GM18526 (cell line): ENCODE data around the gene CYP27C1.

Source experiments
- POLR2A ChIP-seq: IDR thresholded peaks from 3 replicates; pipeline ENCODE4 v1.6.1; 2011; ENCODE audit not compliant: insufficient read length; ENCODE audit errors: extremely low read depth

The CYP27C1 gene

DNA sequence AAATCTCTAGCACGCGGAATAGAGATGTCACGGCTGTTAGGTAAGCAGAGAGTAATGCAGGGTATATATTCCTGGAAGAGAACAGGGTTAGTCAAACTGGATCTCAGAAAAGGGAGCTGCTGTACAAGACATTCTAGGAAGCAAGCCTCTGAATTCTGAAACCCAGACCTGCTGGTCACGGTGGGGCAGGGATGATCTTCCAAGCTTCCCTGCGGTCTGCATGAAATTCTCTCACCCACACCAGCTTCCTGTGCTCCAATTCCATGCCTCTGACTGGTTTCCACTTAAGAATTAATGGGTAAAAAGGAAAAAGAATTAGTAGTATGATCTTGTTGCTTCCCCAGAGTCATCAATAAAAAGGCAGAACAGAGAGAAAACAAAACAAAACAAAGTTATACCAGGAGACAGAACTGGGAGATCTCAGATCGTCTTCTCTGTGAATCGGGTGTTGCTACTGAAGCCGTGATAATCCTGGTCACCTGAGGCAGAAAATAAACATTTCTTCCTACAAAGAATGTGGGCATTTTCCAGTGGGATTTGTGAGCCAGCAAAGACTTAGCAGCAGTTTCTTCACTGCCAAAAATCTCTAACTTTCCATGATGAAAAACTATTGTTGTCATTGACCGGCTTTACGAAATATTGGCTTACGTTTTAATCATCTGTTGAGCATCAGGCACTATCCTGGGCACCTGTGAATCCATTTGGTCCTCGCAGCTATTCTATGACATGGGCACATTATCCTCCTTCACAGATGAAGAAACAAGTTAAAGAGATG lies 5.3 kb upstream of the CYP27C1 start:
- no peak for TF ChIP-seq POLR2A

- no peak for TF ChIP-seq POLR2A
Observed at GRCh38 chr2:127220768-127221527, 849 bp upstream of the CYP27C1 start.

GRCh38 chr2:127219171-127220070 lies 678 bp downstream of the CYP27C1 start:
- TF ChIP-seq POLR2A = no peak

GRCh38 chr2:127218812-127219170 lies 1.3 kb downstream of the CYP27C1 start:
- no peak for TF ChIP-seq POLR2A

DNA sequence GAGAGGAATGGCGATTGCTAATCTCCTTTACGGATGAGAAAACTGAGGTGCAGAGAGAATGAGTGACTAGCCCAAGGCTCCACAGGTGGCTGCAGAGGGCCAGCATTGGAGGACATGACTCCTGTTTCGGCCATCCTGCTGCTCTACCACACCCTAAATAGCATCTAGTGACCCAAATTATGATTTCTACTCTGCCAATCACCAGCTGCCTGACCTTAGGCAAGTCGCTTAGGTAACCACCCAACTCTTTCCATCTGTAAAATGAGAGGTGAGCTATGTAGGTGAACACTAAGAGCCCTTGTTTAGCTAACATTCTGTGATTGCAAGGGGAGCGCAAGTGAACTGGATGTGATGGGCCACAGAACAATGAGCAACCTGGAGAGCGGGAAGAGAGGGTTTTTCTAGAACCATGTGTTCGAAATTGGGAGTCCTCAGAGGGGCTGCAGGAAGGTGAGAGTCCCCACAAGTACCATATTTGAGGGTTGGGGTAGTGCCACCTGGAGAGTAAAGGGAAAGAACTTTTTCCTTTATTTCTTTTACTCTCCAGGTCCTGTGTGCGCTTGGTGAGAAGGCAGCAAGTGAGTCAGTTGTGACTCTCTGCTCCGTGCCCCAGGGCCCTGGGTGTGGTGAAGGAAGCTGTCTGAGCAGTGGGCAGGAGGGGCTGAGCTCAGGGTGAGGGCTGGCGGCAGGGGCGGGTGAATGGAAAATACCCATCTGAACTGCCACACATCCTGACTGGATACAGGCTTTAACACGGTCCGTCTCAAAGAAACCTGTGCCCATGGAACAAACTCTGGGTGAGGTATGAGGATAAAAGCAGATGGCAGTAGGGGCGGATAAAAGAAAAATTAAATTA lies 2.4 kb downstream of the CYP27C1 start:
- TF ChIP-seq POLR2A = no peak

DNA sequence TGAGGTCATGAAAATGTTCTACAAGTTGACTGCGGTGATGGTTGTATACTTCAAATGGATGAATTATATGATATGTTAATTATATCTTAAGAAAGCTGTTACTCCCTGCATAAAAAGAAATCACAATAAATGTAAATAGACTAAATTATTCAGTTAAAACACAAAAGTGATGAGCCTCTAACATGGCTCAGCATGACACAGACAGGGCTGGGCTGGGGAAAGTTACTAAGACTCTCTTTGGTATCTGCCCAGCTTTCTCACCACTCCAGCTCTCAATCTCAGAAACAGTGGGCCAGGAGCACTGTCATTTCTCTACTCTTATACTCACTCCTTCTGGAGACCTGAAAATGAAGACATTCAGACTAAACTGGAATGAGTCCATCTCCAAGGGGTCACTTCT lies 3.5 kb downstream of the CYP27C1 start:
- TF ChIP-seq POLR2A = no peak

GRCh38 chr2:127216095-127216494 lies 4.0 kb downstream of the CYP27C1 start:
- TF ChIP-seq POLR2A = no peak

GRCh38 chr2:127208313-127208712 lies 11.8 kb downstream of the CYP27C1 start:
- no peak for TF ChIP-seq POLR2A

DNA sequence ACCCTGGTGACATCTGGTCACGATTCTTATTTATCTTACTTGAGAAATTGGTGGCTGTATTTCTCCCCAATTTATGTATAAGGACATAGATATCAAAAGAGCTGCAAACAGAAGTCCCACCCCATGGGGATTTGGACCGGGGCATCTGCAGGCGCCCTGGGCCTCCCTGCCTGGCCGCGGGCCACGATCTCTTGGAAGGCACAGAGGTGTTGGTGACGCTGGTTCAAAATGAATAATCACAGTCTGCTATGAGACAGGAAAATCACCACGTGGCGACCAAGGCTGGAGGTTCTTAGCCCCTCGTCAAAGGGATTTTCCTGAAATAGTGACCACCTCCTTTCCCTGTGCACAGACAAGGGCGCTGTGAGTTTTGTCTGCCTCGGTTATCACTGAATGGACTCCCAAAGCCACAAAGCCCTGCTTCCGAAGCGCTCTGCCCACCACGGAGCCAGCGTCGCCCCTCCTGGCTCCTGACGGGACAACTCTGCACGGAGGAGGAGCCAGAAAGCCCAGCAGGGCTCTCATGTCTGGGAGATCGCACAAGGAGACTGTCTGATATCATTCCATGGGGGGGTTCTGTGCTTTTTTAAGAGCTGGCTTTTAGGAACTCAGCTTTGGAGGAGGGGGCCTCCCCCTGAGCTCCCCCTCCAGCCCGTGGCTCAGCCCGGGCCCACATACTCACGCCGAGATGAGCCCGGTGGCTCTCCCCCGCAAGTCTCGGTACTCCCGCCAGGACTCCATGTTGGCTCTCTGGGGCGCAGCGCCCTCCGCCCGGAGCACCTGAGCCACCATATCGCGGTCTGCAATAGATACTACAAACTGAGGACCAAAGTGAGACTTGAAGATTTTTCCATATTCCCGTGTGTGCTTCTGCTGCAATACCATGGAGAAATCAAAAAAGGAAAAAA lies 14.6 kb downstream of the CYP27C1 start:
- no peak for TF ChIP-seq POLR2A

GRCh38 chr2:127201452-127201851 lies 18.6 kb downstream of the CYP27C1 start:
- TF ChIP-seq POLR2A = no peak

DNA sequence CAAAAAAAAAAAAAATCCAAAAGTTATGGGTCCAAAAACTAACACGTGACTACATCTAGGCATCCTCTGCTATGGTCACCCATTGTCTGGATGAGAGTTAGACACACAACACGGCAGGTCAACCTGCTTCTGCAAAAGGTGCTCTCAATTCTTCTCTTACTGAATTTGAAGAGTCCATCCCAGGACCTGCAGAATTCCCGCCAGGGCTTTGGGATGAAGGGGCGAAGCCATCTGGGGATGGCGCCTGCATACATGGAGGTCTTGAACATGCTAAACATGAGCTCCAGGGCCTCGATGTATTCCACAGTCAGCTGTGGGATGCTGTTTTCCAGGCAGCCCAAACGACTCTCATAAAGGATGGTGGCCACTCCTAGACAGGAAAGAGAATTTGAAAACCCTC lies 19.1 kb downstream of the CYP27C1 start:
- no peak for TF ChIP-seq POLR2A

DNA sequence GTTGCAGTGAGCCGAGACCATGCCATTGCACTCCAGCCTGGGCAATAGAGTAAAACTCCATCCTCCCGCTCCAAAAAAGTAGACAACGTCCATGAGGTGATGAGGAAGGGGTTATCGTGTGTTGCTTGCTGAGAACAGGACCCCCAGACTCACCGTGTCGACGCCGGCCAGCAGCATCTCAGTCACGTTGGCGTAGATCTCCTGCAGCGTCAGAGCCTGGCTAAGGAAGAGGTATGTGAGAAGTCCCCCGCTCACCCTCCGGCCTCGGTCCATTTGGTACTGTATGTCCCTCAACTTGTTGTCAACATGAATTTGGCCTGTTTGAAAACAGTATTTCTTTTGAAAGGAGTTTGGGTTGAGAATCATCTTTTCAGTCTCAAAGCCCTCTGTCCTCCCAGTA lies 20.9 kb downstream of the CYP27C1 start:
- TF ChIP-seq POLR2A = no peak

GRCh38 chr2:127197475-127198385 lies 22.4 kb downstream of the CYP27C1 start:
- no peak for TF ChIP-seq POLR2A
